Body of pancreas (tissue), 4 donors: ENCODE data around the gene CFDP1.

Experiments
- POLR2A ChIP-seq, 3 donors: fragments of 450-650 bp; IDR thresholded peaks; one replicate each; pipeline ENCODE4 v1.6.1; 2016; ENCODE audit warnings: antibody characterized with exemption in 3 of 3, mild to moderate bottlenecking in 2 of 3
- TF ChIP-seq, protein P1 (sequence below), 7 experiments: fragments of 450-650 bp in 4 of 7; fragments of 200-600 bp in 3 of 7; sonication (generic) in 3 of 7; IDR thresholded peaks; one replicate each; pipeline ENCODE4 v1.5.1; 2016 to 2019; ENCODE audit warnings: antibody characterized with exemption in 7 of 7

DNA sequence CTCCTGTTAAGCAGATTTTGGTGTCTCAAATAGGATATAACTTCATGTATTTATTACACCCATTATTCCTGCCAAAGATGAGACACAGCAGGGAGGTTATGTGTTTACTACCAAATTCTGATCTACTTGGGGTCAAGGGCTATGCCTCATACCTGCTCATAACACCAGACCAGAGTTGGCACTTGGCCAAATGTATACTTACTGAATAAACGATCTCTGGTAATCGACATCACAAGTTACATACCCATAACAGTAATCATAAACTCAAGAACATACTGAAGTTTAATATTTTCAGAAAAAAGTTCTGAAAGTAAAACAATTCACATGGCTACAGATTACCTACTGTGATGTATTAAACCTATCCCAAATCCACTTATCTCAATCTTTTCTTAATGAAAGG lies 28.3 kb upstream of the CFDP1 start:
- no peak for TF ChIP-seq POLR2A (IDR thresholded peaks at IDR 0.05)
- TF ChIP-seq, protein P1, sequence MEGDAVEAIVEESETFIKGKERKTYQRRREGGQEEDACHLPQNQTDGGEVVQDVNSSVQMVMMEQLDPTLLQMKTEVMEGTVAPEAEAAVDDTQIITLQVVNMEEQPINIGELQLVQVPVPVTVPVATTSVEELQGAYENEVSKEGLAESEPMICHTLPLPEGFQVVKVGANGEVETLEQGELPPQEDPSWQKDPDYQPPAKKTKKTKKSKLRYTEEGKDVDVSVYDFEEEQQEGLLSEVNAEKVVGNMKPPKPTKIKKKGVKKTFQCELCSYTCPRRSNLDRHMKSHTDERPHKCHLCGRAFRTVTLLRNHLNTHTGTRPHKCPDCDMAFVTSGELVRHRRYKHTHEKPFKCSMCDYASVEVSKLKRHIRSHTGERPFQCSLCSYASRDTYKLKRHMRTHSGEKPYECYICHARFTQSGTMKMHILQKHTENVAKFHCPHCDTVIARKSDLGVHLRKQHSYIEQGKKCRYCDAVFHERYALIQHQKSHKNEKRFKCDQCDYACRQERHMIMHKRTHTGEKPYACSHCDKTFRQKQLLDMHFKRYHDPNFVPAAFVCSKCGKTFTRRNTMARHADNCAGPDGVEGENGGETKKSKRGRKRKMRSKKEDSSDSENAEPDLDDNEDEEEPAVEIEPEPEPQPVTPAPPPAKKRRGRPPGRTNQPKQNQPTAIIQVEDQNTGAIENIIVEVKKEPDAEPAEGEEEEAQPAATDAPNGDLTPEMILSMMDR (IDR thresholded peaks at IDR 0.05), result no peak
